SK-N-MC (cell line): ENCODE data around the gene MAGI1.

Experiments used
- DNase-seq: peaks from one replicate; pipeline ENCODE4 v3.0.0-alpha.2; 2011; ENCODE audit warnings: low read depth, low spot score
- H3K27ac ChIP-seq: fragments of 200-600 bp; sonication (generic); 2 replicates; pipeline ENCODE4 v1.5.1; 2016; ENCODE audit warnings: mixed run types
- H3K36me3 ChIP-seq: fragments of 200-600 bp; sonication (generic); 2 replicates; pipeline ENCODE4 v1.6.1; 2017; ENCODE audit warnings: antibody characterized with exemption, low read length, mixed read lengths; ENCODE audit not compliant: insufficient read depth
- H3K4me3 ChIP-seq: fragments of 200-600 bp; sonication (generic); 2 replicates; pipeline ENCODE4 v1.5.1; 2016
- H3K9ac ChIP-seq: fragments of 200-600 bp; sonication (generic); 2 replicates; pipeline ENCODE4 v1.8.0; 2017; ENCODE audit warnings: mixed run types, mixed read lengths; ENCODE audit not compliant: insufficient read length
- H3K9me3 ChIP-seq: fragments of 200-600 bp; sonication (generic); 2 replicates; pipeline ENCODE4 v1.6.1; 2017; ENCODE audit warnings: low read depth, mild to moderate bottlenecking, antibody characterized with exemption, low read length, moderate library complexity, mixed read lengths
- EZH2 ChIP-seq: fragments of 200-600 bp; sonication (generic); IDR thresholded peaks from one replicate; pipeline ENCODE4 v1.6.1; 2017; ENCODE audit warnings: antibody characterized with exemption
- FOXP2 ChIP-seq: optimal IDR thresholded peaks from 2 replicates; pipeline ENCODE3; 2011; ENCODE audit warnings: mild to moderate bottlenecking, moderate library complexity; ENCODE audit not compliant: insufficient read depth; ENCODE audit errors: extremely low read length, control extremely low read depth
- POLR2AphosphoS5 ChIP-seq: IDR thresholded peaks from 2 replicates; pipeline ENCODE4 v1.6.1; 2012; ENCODE audit warnings: mild to moderate bottlenecking, low read depth, low read length, borderline replicate concordance

The MAGI1 gene

GRCh38 chr3:66014056-66014455 is 24.7 kb downstream of the MAGI1 start:
- no peaks in the 10 kb centered on the region for H3K9me3 ChIP-seq
- H3K36me3 ChIP-seq, result no peaks in the 10 kb centered on the region
- H3K9ac ChIP-seq, result no peak overlapping the region
- no peak overlapping the region for H3K4me3 ChIP-seq
- TF ChIP-seq EZH2 (no peak), FOXP2 (no peak), POLR2AphosphoS5 (no peak)
- DNase-seq, result no peak
- H3K27ac ChIP-seq, result no peak overlapping the region

DNA sequence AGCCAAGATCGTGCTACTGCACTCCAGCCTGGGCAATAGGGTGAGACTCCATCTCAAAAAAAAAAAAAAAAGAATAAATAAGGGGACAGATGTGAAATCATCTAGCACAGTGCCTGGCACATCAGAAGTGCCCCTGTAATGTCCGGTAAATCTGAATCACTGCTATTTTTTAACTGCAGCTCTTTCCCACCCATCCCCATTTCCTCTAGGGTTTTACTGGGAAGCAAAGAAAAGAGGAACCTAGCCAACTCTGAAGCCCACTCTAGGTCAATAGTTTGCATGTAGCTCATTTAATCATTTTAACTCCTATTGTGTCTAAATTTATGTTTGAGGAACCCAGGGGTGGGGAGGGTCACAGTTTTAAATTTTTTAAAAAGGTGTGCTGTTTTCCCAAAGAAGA is 26.0 kb downstream of the MAGI1 start:
- Histone ChIP-seq H3K27ac (no peak overlapping the region), H3K9ac (no peak overlapping the region), H3K4me3 (no peak overlapping the region), H3K36me3 (no peaks in the 10 kb centered on the region), H3K9me3 (no peaks in the 10 kb centered on the region)
- TF ChIP-seq EZH2, result no peak
- TF ChIP-seq POLR2AphosphoS5, result no peak
- no peak for TF ChIP-seq FOXP2
- DNase-seq, result no peak

GRCh38 chr3:66010739-66011655 is 27.7 kb downstream of the MAGI1 start:
- Histone ChIP-seq H3K4me3 (no peak overlapping the region), H3K9ac (no peak overlapping the region), H3K36me3 (no peaks in the 10 kb centered on the region), H3K27ac (no peak overlapping the region), H3K9me3 (no peaks in the 10 kb centered on the region)
- DNase-seq, result no peak
- TF ChIP-seq EZH2 (no peak), POLR2AphosphoS5 (no peak), FOXP2 (no peak)

DNA sequence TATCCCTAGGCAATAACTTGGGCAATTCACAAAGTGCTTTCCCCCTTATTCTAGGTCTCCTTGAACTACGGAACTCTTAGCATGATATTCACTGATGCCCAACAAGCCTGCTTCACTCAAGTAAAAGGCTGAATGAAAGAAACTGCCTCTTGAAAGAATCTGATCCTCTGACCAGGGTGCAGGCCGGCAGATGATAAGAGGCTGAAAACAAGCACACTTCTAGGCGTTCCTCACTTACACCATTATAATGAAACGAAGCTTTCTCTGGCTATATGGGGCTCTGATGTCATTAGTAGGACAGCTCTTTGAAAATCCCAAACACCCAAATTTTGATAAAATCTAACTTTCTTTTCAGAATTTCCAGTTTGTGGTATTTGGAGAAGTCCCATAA is 28.4 kb downstream of the MAGI1 start:
- TF ChIP-seq POLR2AphosphoS5 (no peak), EZH2 (no peak), FOXP2 (no peak)
- Histone ChIP-seq H3K9me3 (no peaks in the 10 kb centered on the region), H3K9ac (no peak overlapping the region), H3K36me3 (no peaks in the 10 kb centered on the region), H3K4me3 (no peak overlapping the region), H3K27ac (no peak overlapping the region)
- DNase-seq, result no peak

DNA sequence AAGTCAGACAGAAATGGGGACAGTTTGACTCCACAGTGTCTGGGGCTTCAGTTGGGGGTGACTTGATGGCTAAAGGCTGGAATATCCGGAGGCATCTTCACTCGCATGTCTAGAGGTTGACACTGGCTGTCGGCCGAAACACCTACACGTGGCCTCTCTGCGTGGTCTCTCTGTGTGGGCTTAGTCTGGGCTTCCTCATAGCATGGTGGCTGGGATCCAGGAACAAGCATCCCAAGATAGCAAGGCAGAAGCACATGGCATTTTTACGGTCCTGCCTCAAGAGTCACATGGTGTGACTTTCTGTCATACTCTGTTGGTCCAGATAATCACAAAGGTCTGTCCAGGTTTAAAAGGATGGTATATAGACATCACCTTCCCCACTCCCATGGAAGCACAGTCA is 34.5 kb downstream of the MAGI1 start:
- Histone ChIP-seq H3K27ac (no peak overlapping the region), H3K9ac (no peak overlapping the region), H3K36me3 (no peaks in the 10 kb centered on the region), H3K4me3 (no peak overlapping the region), H3K9me3 (no peaks in the 10 kb centered on the region)
- no peak for DNase-seq
- no peak for TF ChIP-seq POLR2AphosphoS5
- no peak for TF ChIP-seq EZH2
- TF ChIP-seq FOXP2, result no peak

DNA sequence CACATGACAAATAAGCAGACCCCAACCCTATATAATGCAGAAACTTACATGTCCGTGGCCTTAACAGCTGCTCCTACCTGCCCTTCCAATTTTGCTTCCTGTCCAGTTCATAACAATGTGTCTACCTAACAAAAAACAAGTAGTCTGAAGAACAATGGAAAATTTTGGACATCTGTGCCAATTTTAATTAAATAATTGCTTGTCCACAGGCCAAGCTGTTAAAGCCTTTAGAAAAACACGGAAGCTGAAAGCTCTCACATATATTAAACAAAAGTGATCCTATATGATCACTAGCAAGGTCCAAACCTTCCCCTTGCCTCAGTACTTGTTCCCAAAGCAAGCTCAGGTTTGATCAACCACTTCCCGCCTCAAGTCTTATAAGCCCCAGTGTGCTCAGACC is 37.1 kb downstream of the MAGI1 start:
- Histone ChIP-seq H3K9me3 (no peaks in the 10 kb centered on the region), H3K27ac (no peak overlapping the region), H3K9ac (no peak overlapping the region), H3K4me3 (no peak overlapping the region), H3K36me3 (no peaks in the 10 kb centered on the region)
- TF ChIP-seq FOXP2, result no peak
- no peak for TF ChIP-seq POLR2AphosphoS5
- TF ChIP-seq EZH2, result no peak
- no peak for DNase-seq

- H3K27ac ChIP-seq, result no peak overlapping the region
- no peaks in the 10 kb centered on the region for H3K36me3 ChIP-seq
- no peak overlapping the region for H3K9ac ChIP-seq
- no peak overlapping the region for H3K4me3 ChIP-seq
- DNase-seq, result no peak
- no peaks in the 10 kb centered on the region for H3K9me3 ChIP-seq
- no peak for TF ChIP-seq EZH2
- TF ChIP-seq POLR2AphosphoS5, result no peak
- no peak for TF ChIP-seq FOXP2
These were observed 38.2 kb downstream of the MAGI1 start for GRCh38 chr3:66000506-66000905.

DNA sequence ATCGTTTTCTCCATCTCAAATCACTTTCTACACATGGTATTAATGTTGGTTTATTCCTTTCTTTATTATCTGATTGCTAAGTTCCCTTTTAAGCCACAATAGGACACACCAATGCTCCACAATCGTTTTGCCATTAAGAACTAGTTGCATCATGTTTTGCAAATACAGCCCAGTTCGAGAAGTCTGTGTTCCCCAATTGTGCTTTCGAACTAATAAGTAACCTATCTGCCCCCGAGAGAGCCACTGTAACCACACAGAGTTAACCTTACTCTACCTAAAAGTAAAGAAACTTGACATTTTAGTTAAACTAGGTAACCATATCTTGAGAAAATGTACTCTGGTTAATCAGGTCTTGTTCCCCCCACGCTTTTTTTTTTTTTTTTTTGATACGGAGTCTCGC is 39.1 kb downstream of the MAGI1 start:
- H3K4me3 ChIP-seq, result no peak overlapping the region
- H3K9me3 ChIP-seq, result no peaks in the 10 kb centered on the region
- TF ChIP-seq EZH2 (no peak), FOXP2 (no peak), POLR2AphosphoS5 (no peak)
- H3K9ac ChIP-seq, result no peak overlapping the region
- no peaks in the 10 kb centered on the region for H3K36me3 ChIP-seq
- no peak overlapping the region for H3K27ac ChIP-seq
- DNase-seq, result no peak
